GM19438 (cell line): Measurements from ENCODE around the gene LYPD6.
"Not testable (repeated sequence)": the region's sequence is repeated elsewhere in the genome, so short reads cannot be mapped to it uniquely, and the experiment has no call there.

Experiments
- ATAC-seq: cut with Tn5 transposase; IDR thresholded peaks from one replicate; pipeline ENCODE4 v1.9.1; 2021; ENCODE audit warnings: low read depth; ENCODE audit not compliant: unreplicated experiment

LYPD6 gene, protein sequence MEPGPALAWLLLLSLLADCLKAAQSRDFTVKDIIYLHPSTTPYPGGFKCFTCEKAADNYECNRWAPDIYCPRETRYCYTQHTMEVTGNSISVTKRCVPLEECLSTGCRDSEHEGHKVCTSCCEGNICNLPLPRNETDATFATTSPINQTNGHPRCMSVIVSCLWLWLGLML

DNA sequence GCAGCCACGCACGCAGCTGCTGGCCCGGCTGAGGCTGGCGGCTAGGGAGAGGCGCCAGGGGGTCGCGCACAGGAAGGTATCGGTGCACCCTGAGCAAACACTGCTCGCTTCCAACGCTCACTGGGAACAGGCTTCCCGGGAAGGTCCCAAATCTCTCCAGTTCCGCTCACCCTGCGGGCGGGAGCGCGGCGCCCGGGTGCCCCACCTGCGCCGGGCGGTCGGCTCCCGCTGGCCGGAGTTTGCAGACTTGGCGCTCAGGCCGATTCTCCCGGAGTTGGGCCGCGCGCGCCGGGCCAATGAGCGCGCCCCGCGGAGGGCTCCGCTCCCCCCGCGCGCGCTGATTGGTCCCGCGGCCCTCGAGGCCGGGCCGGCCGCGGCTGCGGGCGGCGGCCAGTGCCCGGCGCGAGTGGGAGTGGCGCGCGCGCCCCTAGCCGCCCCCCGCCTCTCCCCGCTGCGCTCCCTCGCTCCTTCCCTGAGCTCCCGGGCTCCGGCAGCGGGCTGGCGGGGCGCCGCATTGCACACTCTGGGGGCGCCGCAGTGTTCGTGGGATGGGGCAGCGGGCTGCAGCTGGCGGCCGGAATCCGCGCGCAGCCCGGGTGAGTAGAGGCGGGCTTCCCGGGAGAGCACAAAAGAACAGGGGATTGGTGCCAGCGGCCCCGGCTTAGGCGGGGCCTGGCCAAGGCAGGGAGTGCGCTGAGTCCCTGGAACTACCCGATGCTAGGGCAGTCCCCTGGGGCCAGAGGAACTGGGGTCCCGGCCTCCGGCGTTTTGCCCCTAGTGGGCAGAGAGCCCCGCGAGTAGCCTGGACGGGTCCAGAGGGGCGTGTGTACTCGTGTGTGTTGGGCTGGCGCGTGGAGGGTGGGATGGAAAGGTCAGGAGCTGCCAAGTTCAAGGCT, at the start of gene LYPD6:
LYPD6 (plus strand) TSS at position 461 of the 896 bp plus-strand sequence. CDS start 107,122 bp downstream, outside the sequence.
- peak; percentile 89 for ATAC-seq

DNA sequence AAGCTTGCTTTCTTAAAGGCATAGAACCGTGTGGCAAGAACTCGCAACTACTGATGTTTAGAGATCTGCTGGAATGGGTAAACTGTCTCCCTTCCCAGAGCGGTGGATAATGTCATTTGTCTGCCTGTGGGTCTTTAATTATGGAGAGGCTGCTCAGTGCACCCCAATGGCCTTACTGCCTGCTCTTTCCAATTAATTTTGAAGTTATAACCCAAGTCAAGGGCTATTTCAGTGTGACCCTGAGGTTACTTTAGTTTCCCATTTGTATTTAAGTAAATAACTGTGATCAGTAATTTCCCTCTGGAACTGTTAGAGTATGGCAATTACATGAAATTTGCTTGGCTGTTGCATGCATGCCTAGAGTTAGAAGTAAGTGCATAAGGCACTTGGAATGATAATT, 48.9 kb upstream of the LYPD6 start:
- ATAC-seq: no peak

DNA sequence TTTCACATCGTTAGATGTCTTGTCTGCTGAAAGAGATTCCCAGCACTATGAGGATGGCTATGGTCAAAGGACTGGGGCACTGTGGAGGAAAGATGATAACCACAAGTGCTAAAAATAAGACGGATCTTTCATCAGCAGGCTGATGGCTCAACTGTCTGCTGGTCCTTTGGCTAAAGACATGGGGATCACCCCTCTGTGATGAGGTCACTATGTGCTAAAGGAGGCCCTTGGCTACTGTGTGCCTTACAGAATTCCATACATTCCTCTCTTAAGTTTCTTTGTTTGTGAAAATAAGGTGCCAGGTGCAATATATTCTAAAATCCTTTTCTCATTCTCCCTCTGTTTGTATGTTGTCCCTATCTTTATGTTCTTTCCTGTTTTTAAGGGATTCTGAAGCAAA, 39.7 kb upstream of the LYPD6 start:
- ATAC-seq: no peak

DNA sequence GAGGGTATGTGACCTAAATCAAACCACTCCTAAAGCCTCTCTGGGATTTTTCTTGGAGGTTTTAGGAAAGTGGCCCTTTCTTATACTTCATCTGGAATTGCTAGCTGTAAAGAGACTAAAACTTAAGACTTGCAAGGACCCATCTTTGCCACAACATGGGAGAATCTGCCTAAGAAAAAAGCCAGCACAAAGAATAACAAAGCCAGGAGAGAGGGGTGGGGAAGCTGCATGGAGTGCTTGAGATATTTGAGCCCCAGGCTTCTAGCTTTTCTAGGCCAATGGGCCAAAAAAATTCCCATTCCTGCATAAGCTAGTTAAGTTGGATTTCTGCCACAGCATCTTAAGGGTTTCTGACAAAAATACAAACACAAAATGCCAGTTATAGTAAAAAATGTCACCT, 38.5 kb upstream of the LYPD6 start:
- ATAC-seq: no peak

- no peak for ATAC-seq
Measured at GRCh38 chr2:149296031-149296430, 34.4 kb upstream of the LYPD6 start.

DNA sequence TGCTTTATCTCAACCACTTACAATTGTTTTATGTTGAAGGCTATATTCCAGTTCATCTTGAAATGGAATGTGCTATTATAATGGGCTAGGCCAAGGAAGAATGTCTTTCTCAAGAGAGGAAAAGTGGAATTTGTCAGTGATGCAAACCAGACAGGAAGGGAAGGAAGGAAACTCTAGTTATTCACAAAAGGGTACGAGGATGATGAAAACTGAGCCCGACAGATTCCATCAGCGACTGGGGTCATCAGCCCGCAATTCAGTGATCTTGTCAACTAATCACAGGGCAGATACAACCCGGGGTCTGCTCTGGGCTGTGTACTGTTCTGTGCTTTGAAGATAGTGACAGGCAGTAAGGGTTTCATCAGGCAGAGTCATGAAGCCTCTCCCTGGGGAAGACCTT, 23.4 kb upstream of the LYPD6 start:
- no peak for ATAC-seq

DNA sequence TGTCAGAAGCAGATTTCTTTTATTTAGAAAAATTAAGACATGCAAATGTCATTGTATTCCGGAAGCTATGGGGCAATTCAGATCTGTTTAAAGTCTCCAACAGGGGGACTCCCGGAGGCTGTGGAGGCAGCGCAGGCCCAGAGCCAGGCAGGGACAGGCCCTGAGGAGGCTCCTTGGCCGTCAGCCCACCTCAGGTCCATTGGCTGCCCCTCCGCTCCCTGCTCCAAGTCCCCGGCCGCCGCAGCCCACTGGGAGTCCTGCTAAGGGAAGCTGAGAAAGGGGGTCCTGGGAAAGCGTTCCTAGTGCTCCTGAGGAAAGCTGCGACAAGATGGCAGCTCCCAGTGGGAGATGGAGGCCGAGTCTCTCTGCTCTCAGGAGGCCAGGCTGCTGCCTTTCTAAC, 20.0 kb upstream of the LYPD6 start:
- no peak for ATAC-seq

GRCh38 chr2:149312039-149312438, 18.3 kb upstream of the LYPD6 start:
- no peak for ATAC-seq

DNA sequence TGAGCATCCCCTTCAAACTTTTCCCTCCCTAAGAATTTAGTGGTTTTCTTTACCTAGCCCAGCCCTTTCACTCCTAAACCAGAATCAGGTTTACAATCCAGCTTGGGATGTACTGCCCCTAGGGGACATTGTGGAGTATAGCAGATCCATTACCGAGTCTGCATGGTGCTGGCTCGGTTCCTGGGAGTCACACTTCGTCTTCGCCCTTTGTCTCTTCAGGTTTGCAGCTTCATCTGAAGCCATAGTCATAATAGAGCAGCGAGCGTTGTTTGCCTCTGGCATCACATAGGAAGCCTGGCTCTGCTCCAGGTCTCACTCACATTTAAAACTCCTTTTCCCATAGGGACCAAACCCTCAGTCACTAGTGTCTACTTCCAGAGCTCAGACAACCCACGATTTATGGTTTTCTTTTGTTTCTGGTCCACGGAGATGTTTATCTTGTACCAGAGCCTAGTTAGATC, 16.8 kb upstream of the LYPD6 start:
- peak; percentile 94 for ATAC-seq

DNA sequence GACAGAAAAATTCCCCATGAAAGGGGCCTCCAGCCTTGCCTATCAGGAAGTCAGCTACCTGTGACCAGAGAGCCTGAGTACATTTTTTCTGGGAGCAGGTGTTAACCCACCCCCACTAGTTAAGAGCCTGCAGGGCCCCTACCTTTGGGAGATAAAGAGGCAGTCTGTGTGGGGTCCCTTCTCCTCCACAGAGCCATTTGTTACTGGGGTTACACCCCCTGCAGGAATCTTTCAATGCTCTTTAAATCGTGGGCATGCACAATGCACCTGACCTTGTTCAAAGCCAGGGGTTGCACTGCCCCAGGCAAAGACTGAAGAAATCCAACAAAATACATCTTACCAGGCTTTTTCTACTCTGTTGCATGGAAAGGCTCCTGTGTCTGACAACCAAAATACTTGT, 15.7 kb upstream of the LYPD6 start:
- no peak for ATAC-seq

DNA sequence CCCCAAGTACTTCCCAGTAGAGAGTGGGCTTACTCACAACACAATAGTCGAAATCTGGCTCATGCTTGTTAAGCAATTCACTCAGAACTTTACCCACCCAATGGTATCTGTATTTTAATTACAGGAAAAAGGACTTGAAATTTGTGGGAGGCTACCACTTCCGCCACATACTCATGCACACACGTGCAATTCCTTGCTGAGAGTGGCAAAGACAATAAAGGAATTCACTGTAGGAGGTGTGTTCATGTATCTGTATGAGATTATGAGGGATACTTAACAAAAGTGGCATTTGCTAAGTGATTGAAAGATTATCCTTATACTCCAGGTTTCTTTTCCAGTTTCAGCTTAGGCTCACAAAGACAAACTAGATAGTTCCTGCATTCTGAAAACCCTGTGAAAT, 14.9 kb upstream of the LYPD6 start:
- ATAC-seq: no peak

DNA sequence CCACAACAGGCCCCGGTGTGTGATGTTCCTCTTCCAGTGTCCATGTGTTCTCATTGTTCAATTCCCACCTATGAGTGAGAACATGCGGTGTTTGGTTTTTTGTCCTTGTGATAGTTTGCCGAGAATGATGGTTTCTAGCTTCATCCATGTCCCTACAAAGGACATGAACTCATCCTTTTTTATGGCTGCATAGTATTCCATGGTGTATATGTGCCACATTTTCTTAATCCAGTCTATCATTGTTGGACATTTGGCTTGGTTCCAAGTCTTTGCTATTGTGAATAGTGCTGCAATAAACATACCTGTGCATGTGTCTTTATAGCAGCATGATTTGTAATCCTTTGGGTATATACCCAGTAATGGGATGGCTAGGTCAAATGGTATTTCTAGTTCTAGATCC, 11.8 kb upstream of the LYPD6 start:
- ATAC-seq: not testable (repeated sequence)

DNA sequence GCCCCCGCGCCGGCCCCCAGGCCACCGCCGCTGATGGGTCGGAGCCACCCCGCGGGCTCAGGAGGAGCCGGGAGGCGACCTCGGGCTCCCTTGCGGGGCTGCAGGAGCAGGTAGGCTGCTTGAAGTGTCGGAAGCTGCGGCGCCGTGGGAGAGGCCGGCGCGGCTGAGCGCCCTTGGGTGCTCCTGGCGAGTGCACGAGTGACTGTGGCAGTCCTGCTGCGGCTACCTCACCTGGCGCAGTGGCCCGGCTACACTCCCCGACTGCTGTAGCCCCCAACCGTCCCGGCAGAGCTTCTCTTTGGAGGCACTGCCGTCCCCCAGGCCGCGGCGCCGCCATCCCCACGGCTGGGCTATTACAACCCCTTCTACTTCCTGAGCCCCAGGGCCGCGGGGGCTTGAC, 10.0 kb upstream of the LYPD6 start:
- no peak for ATAC-seq

DNA sequence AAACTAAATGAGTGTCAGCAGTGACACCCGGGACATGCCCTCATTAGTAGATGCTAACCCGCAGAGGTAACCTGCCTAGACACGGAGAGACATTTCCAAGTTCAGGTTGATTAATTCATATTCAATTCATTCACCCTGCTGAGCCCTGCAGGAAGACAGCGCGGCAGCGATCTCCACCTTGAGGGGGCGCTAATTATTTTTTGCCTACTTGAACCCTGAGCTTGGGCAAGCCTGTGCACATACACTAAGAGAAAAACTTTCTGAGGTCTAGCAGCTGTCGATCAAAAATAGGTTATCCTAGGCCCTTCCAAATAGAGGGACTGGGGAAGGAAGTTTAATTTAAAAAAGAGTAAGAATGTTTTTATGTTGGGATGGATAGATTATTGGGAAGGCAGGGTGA, 1.3 kb upstream of the LYPD6 start:
- no peak for ATAC-seq

DNA sequence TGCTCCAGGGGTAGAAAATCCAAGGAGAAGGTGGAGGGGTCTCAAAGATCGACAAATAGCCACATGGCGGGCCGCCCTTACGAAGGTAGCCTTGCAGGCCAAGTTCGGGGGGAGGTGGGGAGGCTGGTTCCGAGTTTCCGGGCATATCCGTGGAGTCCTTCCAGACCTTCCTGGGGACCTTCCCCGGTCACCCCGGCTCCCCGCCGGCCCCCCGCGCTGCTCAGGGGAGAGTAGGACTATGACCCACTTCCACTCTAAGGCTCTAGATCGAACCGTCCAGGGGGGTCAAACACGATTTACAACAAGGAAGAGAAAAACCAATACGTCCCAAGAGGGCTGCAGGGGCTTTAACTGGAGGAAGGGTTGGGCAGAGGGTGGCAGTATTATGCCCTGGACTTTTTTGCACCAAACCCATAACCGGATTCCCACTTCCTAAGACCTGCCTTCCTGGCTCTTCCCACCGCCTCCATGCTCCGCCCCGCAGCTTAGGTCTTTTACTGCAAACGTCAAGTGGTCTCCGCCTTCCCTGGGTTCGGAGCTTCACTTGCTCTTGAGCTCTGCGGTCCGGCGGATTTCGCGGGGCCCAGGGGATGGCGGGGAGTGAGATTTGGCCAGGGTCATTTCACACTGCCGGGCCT, 779 bp upstream of the LYPD6 start:
- peak; percentile 10 for ATAC-seq

DNA sequence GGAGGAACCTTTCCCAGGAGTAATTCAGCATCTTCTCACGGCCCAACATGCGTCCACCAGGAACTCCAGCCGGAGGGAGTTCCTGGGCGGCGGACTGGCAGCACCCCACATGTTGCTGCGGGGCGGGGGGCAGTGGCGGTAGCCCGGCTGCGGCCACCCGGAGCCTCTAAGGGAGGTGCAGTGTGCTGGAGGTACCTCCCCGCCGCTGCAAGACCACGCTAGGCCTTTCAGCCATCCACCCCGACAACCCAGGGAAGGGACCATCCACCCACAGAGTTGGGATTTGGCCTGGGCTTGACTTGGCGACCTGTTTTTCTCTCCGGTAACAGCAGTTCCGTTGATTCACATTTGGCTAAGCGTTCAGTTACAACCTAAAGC, 625 bp downstream of the LYPD6 start:
- no peak for ATAC-seq

DNA sequence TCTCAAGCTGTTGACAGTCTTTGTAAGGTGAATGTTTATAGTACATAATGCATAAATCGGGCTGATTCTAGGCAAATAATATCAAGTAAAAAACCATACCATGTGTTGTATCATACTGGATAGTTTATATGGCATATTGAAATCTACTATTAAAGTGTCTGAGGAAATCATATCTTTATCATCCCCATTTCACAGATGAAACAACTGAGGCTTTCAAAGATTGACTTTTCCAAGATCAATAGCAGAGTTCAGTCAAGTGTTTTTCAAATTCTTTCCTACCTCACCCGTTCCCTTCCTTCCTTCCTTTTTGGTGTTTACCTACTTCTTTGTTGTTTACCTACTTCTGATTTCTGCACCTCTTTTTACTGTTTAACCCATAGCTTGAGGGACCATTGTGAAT, 2.0 kb downstream of the LYPD6 start:
- ATAC-seq: no peak

DNA sequence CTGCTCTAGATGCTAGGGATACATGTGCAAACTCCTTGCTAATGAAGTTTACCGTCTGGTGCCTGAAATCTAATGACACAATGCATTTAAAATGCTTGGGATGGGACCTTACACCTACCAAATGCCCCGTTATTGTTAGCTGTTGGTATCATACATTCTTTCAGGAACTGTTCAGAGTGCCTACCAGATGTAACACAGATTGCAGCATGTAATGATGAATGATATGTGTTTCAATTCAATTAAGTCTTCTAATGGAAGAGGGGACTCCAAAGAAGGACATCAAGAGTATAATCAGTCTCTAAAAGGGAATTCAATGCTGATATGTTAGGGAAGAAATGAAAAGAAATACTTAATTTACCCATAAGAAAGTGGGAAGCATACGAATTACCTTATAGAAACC, 3.2 kb downstream of the LYPD6 start:
- no peak for ATAC-seq

GRCh38 chr2:149334156-149334555, 3.8 kb downstream of the LYPD6 start:
- ATAC-seq: no peak

DNA sequence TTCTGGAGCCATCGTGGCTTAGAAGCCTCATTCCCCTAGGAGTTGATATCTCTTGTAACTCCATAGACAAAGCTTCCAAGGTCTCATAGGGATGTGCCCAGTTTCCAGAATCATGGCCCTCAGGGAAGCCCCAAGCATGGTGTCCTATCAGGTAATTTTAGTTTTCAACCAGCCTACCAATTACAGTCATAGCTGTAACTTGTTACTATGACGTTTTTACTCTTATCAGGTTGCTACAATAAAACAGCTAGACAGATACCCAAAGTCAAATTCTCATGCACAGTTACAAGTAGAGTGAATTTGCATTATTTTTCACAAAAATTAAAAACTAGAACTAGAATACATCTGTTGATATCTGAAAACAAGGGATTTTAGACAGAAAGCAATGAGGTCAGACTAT, 8.9 kb downstream of the LYPD6 start:
- no peak for ATAC-seq

- no peak for ATAC-seq
Measured at GRCh38 chr2:149342509-149342908, 12.1 kb downstream of the LYPD6 start.

- no peak for ATAC-seq
Measured at GRCh38 chr2:149344105-149344504, 13.7 kb downstream of the LYPD6 start.
